Measurements from ENCODE around the gene ZNF654.

Gene ZNF654

DNA sequence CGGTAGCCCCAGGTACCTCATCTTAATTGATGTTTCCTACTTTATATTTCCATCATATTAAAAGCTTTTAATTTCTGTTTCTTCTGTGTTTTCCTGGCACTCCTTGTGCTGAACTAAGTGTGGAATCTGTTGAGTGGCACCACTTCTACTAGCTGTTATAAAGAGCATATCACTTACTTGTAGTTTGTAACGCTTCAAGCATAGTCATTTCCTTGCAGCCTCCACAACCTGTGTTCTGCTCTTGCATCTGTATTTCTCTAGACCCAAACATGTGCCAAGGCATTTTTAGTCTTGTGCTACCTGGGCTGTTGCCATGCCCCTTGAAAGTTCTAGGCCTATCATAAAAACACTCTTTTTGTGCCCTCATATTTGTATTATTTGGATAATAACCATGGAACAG lies 16.0 kb downstream of the ZNF654 start:
- TF ChIP-seq, protein P1, sequence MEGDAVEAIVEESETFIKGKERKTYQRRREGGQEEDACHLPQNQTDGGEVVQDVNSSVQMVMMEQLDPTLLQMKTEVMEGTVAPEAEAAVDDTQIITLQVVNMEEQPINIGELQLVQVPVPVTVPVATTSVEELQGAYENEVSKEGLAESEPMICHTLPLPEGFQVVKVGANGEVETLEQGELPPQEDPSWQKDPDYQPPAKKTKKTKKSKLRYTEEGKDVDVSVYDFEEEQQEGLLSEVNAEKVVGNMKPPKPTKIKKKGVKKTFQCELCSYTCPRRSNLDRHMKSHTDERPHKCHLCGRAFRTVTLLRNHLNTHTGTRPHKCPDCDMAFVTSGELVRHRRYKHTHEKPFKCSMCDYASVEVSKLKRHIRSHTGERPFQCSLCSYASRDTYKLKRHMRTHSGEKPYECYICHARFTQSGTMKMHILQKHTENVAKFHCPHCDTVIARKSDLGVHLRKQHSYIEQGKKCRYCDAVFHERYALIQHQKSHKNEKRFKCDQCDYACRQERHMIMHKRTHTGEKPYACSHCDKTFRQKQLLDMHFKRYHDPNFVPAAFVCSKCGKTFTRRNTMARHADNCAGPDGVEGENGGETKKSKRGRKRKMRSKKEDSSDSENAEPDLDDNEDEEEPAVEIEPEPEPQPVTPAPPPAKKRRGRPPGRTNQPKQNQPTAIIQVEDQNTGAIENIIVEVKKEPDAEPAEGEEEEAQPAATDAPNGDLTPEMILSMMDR (IDR thresholded peaks at IDR 0.05): no peak

DNA sequence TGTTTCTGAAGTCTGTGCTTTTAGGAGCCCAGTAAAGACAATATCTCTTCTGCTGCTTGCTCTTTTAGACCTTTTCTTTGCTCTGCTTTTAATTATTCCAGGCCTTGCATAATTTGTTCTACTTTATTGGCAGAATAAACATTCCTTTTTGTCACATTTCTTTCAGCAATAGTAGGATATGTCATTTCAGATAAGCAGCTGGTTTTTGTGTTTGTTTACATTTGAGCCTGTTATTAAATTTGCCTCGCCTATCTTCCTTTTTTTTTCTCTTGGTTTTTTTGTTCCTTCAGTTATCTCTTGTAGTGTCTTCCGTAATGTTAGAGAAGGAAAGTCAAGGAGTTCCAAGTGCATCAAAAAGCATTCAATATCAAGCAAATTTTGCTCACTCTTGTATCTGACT lies 16.4 kb downstream of the ZNF654 start:
- TF ChIP-seq, protein P1 (IDR thresholded peaks at IDR 0.05): no peak

DNA sequence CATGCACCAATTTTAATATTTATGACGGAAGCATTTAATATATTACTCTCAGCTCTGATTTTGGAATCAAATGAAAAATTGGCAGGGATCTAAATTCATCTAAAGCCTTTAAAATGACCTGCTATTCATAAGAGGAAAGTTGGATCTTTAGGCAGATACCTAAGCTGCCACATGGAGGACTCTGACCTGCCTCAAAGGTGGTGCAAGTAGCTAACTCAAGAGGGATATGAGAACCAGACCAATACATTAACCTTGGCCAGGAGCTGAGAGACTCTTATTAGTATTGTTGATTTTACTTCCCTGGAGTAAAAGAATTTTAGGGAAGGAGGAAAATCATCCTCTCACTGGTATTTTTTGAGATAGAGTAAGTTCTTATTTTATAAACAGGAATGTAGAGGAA lies 17.7 kb downstream of the ZNF654 start:
- TF ChIP-seq, protein P1 (IDR thresholded peaks at IDR 0.05): no peak

DNA sequence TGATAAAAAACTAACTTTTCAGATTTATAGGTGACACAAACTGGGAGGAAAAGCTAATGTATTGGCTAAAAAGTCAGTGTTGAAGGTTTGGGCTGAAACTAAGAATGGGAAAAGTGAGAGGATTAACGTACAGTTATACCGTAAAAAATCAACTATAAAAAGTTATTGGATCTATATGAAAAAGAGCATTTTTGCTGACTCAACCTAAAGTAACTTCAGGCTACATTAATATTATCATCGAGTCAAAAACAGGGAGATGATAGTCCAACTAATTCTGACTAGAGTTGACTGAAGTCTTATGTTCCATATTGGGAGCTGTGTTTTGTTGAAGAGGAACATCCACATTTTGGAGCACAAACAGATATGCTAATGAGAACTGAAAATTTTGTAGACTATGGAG lies 19.9 kb downstream of the ZNF654 start:
- TF ChIP-seq, protein P1 (IDR thresholded peaks at IDR 0.05): no peak

DNA sequence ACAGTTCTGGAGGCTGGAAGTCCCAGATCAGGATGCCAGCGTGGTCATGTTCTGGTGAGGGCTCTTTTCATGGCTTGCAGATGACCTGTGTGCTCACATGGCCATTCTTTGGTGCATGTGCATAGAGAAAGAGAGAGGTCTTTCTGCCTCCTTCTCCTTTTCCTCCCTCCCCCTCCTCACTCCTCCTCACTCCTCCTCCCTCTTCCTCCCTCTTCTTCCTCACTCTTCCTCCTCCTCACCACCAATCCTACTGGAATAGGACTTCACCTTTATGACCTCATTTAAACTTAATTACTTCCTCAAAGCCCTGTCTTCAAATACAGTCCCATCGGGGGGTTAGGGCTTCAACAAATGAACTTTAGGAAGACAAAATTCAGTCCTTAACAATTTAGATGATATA lies 23.8 kb downstream of the ZNF654 start:
- TF ChIP-seq, protein P1 (IDR thresholded peaks at IDR 0.05): no peak

DNA sequence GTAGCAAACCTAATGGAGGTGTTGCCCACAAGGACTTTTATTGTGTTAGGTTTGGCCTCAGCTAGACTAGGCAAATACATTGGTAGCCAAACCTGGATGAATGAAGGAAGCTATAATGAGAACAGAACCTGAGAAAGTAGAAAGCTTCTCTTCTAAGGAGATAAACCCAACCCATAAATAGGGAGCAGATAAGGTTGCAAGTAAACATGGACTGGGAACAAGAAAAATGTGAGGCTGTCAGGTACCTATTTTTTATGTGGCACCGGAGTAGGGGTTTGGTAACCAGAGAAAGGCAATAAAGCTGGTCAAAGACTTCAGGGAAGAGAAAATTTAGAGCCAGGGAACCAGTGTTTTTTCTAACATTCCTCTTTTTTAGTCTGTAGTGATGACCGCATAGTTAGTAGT lies 25.0 kb downstream of the ZNF654 start:
- TF ChIP-seq, protein P1 (IDR thresholded peaks at IDR 0.05): no peak

DNA sequence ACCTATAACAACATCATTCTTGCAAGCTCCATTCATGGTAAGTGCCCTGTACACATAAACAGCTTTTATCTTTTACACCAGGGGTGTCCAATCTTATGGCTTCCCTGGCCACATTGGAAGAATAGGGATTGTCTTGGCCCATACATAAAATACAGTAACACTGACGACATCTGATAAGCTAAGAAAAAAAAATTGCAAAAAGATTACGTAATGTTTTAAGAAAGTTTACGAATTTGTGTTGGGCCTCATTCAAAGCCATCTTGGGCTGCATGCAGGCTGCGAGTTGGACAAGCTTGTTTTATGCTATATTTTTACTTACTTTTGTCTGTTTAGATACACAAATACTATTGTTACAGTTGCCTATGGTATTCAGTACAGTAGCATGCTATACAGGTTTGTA lies 31.6 kb downstream of the ZNF654 start:
- TF ChIP-seq, protein P1 (IDR thresholded peaks at IDR 0.05): no peak

DNA sequence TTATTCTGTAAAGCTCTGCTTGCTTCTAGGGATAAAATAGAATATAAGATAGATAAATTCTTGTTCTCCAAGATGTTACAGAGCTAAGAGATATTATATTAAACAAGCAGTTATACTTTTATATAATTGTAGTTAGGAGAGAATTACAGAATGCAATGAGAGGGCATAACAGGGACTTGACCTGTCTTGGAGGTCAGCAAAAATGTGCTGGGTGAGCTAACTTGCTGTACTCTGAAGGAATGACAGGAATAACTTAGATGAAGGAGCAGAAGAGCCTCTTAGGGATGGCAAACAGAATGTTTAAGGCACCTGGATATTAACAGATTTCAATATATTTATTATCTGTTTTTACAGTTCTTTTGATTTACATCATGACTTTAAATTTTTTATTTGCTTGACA lies 33.2 kb downstream of the ZNF654 start:
- TF ChIP-seq, protein P1 (IDR thresholded peaks at IDR 0.05): no peak

Measured in LNCAP (cell line).